Measurements from ENCODE around the gene ANAPC4. TPM values are rescaled to one million over a fixed set of nuclear protein-coding genes. Genes with fewer than 3 reads are reported as not detected.

Gene ANAPC4
- total RNA-seq, 1 donor from 2014 or later: 15.0 TPM

GRCh38 chr4:25356068-25356467, 21.0 kb upstream of the ANAPC4 start:
- no peak overlapping the region for H3K4me3 ChIP-seq (ENCODE audit: low read depth, low read length)
- DNase-seq (ENCODE audit: low read depth) (no peak), FAIRE-seq (no peak)
- H3K27me3 ChIP-seq (ENCODE audit: control insufficient read depth, insufficient read depth, low read length): no peaks in the 10 kb centered on the region
- no peaks in the 10 kb centered on the region for H3K36me3 ChIP-seq (ENCODE audit: control insufficient read depth, insufficient read depth, low read length)
- TF ChIP-seq, protein P1, sequence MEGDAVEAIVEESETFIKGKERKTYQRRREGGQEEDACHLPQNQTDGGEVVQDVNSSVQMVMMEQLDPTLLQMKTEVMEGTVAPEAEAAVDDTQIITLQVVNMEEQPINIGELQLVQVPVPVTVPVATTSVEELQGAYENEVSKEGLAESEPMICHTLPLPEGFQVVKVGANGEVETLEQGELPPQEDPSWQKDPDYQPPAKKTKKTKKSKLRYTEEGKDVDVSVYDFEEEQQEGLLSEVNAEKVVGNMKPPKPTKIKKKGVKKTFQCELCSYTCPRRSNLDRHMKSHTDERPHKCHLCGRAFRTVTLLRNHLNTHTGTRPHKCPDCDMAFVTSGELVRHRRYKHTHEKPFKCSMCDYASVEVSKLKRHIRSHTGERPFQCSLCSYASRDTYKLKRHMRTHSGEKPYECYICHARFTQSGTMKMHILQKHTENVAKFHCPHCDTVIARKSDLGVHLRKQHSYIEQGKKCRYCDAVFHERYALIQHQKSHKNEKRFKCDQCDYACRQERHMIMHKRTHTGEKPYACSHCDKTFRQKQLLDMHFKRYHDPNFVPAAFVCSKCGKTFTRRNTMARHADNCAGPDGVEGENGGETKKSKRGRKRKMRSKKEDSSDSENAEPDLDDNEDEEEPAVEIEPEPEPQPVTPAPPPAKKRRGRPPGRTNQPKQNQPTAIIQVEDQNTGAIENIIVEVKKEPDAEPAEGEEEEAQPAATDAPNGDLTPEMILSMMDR (IDR thresholded peaks at IDR 0.05; ENCODE audit: insufficient read depth, low read length, severe bottlenecking): no peak

DNA sequence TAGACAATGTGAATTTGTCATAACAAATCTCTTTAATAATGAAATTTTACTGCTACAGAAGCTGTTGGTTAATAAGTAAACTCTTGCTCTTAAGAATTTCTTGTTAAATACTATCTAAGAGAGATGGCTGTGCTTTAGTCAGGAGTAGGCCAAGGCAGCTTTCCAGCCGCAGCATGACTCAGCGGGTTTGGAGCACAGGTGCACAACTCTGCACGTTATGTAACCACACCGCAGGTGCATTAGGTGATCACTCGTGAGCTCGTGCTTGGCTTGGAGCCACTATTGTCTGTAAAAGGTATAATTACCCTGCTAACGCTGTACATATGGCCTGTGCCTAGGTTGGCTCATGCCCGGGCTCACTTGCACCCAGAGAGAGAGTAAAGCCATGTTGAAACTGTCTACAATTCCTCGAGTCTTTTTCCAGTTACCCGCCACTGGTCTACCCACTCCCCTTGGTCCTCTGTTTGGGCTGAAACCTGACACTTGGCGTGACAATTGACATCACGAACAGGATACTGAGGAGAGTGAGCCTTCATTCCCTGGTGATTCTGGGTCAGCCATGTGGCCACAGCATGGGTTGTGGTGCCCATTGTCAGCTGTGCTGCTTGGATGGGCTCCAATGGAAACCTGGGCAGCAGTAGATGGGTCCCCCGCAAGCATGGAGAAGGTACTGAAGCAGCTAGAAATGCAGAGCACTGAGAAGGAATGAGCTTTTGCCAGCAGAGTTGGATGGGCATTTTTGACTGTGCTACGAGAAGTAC, 18.4 kb upstream of the ANAPC4 start:
- Histone ChIP-seq H3K27me3 (ENCODE audit: control insufficient read depth, insufficient read depth, low read length) (no peaks in the 10 kb centered on the region), H3K36me3 (ENCODE audit: control insufficient read depth, insufficient read depth, low read length) (no peaks in the 10 kb centered on the region), H3K4me3 (ENCODE audit: low read depth, low read length) (no peak overlapping the region)
- DNase-seq (ENCODE audit: low read depth) (peak; percentile 34), FAIRE-seq (no peak)
- TF ChIP-seq, protein P1 (IDR thresholded peaks at IDR 0.05; ENCODE audit: insufficient read depth, low read length, severe bottlenecking): no peak

DNA sequence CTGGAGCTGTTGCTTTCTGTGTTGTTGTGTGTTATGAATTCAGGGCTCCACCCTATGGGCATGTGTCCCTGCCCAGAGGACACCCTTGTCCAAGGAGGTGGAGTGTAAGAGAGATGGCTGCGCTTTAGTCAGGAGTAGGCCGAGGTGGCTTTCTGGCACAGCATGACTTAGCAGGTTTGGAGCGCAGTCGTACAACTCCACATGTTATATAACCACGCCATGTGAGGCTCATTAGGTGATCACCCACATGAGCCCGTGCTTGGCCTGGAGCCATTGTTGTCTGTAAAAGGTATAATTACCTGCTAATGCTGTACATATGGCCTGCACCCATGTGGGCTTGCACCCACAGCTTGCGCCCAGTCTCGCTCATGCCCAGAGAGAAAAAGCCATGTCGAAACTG, 15.8 kb upstream of the ANAPC4 start:
- TF ChIP-seq, protein P1 (IDR thresholded peaks at IDR 0.05; ENCODE audit: insufficient read depth, low read length, severe bottlenecking): no peak
- no peak for DNase-seq (ENCODE audit: low read depth)
- Histone ChIP-seq H3K27me3 (ENCODE audit: control insufficient read depth, insufficient read depth, low read length) (no peaks in the 10 kb centered on the region), H3K36me3 (ENCODE audit: control insufficient read depth, insufficient read depth, low read length) (no peaks in the 10 kb centered on the region), H3K4me3 (ENCODE audit: low read depth, low read length) (no peak overlapping the region)
- FAIRE-seq: no peak

DNA sequence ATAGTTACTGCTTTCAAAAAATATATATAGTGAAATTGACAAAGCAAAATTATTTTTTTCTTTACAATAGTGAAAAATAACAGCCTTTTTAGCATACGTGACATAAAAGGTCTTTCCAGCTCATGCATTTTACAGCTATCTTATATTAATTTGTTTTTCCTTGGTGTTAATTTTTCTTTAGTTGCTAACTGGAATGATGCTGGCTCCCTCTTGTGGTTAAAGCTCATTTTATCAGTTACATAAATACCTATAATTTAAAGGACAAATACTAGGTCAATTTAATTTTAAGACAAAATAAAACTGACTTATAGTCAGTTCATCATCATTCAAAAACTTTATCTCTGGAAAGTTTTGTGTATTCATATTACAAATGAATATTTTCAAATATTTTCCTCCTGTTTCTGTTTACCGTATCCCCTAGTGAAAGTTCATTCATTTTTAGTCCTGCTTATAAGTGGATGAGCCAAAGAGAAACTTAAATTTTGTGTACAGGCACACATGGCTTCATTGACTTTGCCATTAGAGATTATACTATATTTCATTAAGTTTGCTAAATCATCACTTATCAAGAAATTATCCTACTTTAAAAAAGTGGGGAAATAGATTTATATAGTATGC, 9.9 kb upstream of the ANAPC4 start:
- no peak for FAIRE-seq
- peak; percentile 44 for DNase-seq (ENCODE audit: low read depth)
- Histone ChIP-seq H3K36me3 (ENCODE audit: control insufficient read depth, insufficient read depth, low read length) (no peaks in the 10 kb centered on the region), H3K27me3 (ENCODE audit: control insufficient read depth, insufficient read depth, low read length) (no peaks in the 10 kb centered on the region), H3K4me3 (ENCODE audit: low read depth, low read length) (no peak overlapping the region)
- TF ChIP-seq, protein P1 (IDR thresholded peaks at IDR 0.05; ENCODE audit: insufficient read depth, low read length, severe bottlenecking): peak; percentile 40

DNA sequence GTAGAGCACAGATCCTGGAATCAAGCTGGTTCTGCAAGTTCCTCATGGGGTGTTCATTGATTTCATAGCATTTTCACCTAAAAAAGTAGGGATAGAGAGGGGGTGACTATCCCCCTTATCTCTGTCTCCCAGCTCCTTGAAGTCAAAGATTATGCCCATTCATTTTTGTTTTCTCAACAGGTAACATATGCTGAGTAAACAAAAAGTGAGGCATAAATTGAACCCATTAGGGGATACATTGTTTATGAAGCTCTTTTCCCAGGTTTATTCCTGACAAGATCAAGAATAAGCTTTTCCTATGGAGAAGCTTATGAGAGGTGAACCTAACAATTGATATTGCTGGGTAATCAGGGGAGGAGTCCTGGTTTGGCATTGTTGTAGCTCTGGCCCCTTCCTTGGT, 9.2 kb upstream of the ANAPC4 start:
- DNase-seq (ENCODE audit: low read depth): no peak
- H3K4me3 ChIP-seq (ENCODE audit: low read depth, low read length): no peak overlapping the region
- TF ChIP-seq, protein P1 (IDR thresholded peaks at IDR 0.05; ENCODE audit: insufficient read depth, low read length, severe bottlenecking): no peak
- H3K27me3 ChIP-seq (ENCODE audit: control insufficient read depth, insufficient read depth, low read length): no peaks in the 10 kb centered on the region
- no peaks in the 10 kb centered on the region for H3K36me3 ChIP-seq (ENCODE audit: control insufficient read depth, insufficient read depth, low read length)
- no peak for FAIRE-seq
